Thyroid gland (tissue), 4 donors: ENCODE measurements around the gene PPP1R1B. TPM values are rescaled to one million over a fixed set of nuclear protein-coding genes. Genes with fewer than 3 reads are reported as not detected.
A peak's percentile ranks its signal among the peaks of the same experiment; 100 is the strongest.

ENCODE experiments used
- DNase-seq, 2 donors: peaks; one replicate each; pipeline ENCODE4 v3.0.0-alpha.2; 2019
- H3K27ac ChIP-seq, 3 donors: fragments of 200-600 bp; sonication (generic); 1 replicate in 2 of 3; 2 replicates in 1 of 3; pipeline ENCODE4 v1.5.1; 2016 to 2019; ENCODE audit warnings: mild to moderate bottlenecking in 1 of 3, moderate library complexity in 1 of 3
- H3K27me3 ChIP-seq: fragments of 200-600 bp; sonication (generic); one replicate; pipeline ENCODE4 v1.5.1; 2019
- H3K36me3 ChIP-seq, 2 donors: fragments of 200-600 bp; sonication (generic); one replicate each; pipeline ENCODE4 v1.5.1; 2016 to 2019
- H3K4me1 ChIP-seq, 2 donors: fragments of 200-600 bp; sonication (generic); one replicate each; pipeline ENCODE4 v1.5.1; 2017 to 2019
- H3K4me3 ChIP-seq, 3 donors: fragments of 200-600 bp; sonication (generic); replicated peaks in 1 of 3; 1 replicate in 2 of 3; 2 replicates in 1 of 3; pipeline ENCODE4 v1.5.1; 2016; ENCODE audit warnings: mild to moderate bottlenecking in 1 of 3
- H3K9me3 ChIP-seq: fragments of 200-600 bp; sonication (generic); one replicate; pipeline ENCODE4 v1.5.1; 2017
- POLR2A ChIP-seq, 2 donors: fragments of 450-650 bp; IDR thresholded peaks; one replicate each; pipeline ENCODE4 v1.6.1; 2017; ENCODE audit warnings: antibody characterized with exemption in 2 of 2, mild to moderate bottlenecking in 2 of 2, moderate library complexity in 1 of 2
- WGBS, 2 donors: methylation state at CpG; one replicate each; pipeline ENCODE4 v1.1.5; 2017; 5-methylcytosine and 5-hydroxymethylcytosine counted together
- intact Hi-C: fragments of 100-400 bp; cut with DNase I; formaldehyde crosslinking; loops from one replicate; pipeline ENCODE4 v1.15.1; 2023
- total RNA-seq, 4 donors: library from RNA; depleted of rRNA; stranded (reverse); fragments of >200 nt; gene quantifications; one replicate each; pipeline ENCODE4 v1.2.3, GENCODE V29; 2016
- TF ChIP-seq, protein P1 (sequence below), 6 experiments: fragments of 200-600 bp in 3 of 6; fragments of 450-650 bp in 3 of 6; sonication (generic) in 3 of 6; IDR thresholded peaks; one replicate each; pipeline ENCODE4 v1.5.1; 2016 to 2019; ENCODE audit warnings: antibody characterized with exemption in 6 of 6, mild to moderate bottlenecking in 2 of 6, inconsistent platforms in 1 of 6, moderate library complexity in 1 of 6

PPP1R1B gene
- total RNA-seq, 4 donors from 2014 or later, result 1.2 TPM; not detected in 3

DNA sequence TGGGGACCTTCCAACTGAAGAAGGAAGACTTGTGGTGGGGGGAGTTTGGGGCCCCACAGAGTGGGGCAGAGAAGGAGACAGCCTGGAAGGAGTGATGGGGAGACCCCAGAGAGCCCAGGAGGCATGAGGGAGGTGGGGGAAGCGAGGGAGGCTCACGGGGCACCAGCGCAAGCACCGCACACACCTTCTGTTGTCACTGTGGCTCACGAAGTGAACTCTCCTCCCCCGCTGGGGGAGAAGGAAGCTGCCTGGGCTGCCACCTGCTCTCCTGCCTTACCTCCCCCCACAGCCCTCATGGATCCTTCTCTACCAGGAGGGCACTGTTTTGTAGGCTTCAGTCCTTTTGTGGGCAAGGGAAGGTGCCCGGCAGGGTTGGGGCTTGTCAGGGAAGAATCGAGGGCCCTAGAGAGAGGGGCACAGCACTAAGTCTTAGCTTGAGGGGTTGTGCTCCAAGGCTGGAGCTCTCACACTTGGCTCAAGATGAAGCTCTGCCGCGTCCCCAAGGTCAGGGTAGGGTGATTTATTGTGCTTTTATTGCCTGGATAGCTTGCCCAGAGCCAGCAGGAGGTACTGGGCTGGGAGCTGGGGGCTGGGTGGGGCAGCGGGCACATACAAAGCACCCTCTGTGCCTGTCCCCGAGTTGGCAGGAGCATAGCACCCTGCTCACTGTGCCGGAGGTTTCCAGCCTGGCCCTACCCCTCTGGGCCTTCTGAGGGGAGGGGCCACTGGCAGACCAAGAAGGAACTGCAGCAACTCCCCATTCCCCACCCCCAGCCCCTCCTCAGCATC, 5.6 kb downstream of the PPP1R1B start:
- peaks cover 1 to 12% of the 10 kb centered on the region in 2 donors for H3K4me1 ChIP-seq

DNA sequence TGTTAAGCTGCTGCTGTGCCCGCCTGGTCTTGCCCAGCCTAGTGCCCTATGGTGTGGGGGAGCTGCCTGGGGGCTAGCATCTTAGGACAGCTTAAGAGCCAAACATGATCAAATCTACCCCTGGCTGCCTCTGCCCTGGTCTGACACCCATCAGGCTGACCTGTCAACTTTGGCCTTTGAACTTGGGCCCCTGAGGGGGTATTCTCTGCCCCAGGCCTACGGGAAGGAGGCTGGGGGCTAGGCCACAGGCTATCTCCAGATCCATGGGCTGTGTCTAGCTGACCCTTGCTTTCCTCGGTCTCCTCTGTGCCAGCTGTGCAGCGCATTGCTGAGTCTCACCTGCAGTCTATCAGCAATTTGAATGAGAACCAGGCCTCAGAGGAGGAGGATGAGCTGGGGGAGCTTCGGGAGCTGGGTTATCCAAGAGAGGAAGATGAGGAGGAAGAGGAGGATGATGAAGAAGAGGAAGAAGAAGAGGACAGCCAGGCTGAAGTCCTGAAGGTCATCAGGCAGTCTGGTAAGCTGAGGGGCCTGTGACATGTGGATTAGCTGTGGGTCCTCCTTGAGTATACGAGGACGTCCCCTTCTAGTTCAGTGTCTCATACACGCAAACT, 6.9 kb downstream of the PPP1R1B start:
- peaks cover 12 to 21% of the 10 kb centered on the region in 2 donors for H3K4me1 ChIP-seq
- TF ChIP-seq, protein P1, sequence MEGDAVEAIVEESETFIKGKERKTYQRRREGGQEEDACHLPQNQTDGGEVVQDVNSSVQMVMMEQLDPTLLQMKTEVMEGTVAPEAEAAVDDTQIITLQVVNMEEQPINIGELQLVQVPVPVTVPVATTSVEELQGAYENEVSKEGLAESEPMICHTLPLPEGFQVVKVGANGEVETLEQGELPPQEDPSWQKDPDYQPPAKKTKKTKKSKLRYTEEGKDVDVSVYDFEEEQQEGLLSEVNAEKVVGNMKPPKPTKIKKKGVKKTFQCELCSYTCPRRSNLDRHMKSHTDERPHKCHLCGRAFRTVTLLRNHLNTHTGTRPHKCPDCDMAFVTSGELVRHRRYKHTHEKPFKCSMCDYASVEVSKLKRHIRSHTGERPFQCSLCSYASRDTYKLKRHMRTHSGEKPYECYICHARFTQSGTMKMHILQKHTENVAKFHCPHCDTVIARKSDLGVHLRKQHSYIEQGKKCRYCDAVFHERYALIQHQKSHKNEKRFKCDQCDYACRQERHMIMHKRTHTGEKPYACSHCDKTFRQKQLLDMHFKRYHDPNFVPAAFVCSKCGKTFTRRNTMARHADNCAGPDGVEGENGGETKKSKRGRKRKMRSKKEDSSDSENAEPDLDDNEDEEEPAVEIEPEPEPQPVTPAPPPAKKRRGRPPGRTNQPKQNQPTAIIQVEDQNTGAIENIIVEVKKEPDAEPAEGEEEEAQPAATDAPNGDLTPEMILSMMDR (IDR thresholded peaks at IDR 0.05), result no peak
- TF ChIP-seq POLR2A (IDR thresholded peaks at IDR 0.05), result no peak
- DNase-seq, result no peak
- WGBS, 2 donors, result 64 to 75% methylated on average over 7 to 8 of the region's 8 CpGs
- no peak overlapping the region for H3K4me3 ChIP-seq
- no peaks in the 10 kb centered on the region for H3K27me3 ChIP-seq
- no peaks in the 10 kb centered on the region for H3K36me3 ChIP-seq
- no peaks in the 10 kb centered on the region for H3K9me3 ChIP-seq
- intact Hi-C loops, result loop anchor here (5.0 kb wide), 1 partner anchor 109 kb away; no protein-coding TSS in a partner anchor
- no peak overlapping the region for H3K27ac ChIP-seq

More for the DNA sequence above, 5.6 kb downstream of the PPP1R1B start:
- Histone ChIP-seq H3K9me3 (no peaks in the 10 kb centered on the region), H3K36me3 (no peaks in the 10 kb centered on the region), H3K27ac (no peak overlapping the region), H3K27me3 (peaks cover 1% of the 10 kb centered on the region), H3K4me3 (no peak overlapping the region)
- no peak for DNase-seq
- TF ChIP-seq, protein P1 (IDR thresholded peaks at IDR 0.05), result no peak
- no peak for TF ChIP-seq POLR2A (IDR thresholded peaks at IDR 0.05)
- 48 to 56% methylated on average over 13 of the region's 13 CpGs for WGBS, 2 donors
- intact Hi-C loops, result loop anchor here (5.0 kb wide), 1 partner anchor 110 kb away; no protein-coding TSS in a partner anchor

DNA sequence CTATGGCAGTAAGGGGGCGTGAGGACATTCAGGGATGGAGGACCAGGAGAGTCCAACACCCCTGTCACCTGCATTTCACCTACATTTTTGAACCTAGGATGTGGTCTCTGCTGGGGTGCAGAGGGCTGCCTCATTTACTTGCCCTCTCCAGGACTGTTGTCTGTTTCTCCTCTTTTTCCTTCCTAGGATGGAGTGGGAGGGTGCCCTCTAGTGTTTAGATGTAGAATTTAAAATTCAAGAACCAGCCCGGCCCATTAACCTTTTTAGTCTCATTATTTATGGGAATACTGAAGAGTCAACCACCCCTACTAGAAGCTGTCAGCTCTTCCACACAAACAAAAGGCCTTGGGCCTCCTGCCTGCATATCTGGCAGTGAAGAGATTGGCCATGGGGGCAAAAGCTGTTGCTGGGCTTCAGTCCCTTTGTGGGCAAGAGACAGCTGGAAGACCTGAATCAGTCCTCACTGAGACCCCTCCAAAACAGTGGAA, 7.7 kb downstream of the PPP1R1B start:
- no peak for DNase-seq
- H3K4me3 ChIP-seq, result no peak overlapping the region
- H3K4me1 ChIP-seq, result peaks cover 16 to 28% of the 10 kb centered on the region in 2 donors
- intact Hi-C loops, result loop anchor here (5.0 kb wide), 1 partner anchor 108 kb away; no protein-coding TSS in a partner anchor
- 45 to 54% methylated on average over 2 of the region's 2 CpGs for WGBS, 2 donors
- no peak overlapping the region for H3K27ac ChIP-seq
- TF ChIP-seq POLR2A (IDR thresholded peaks at IDR 0.05), result no peak
- TF ChIP-seq, protein P1 (IDR thresholded peaks at IDR 0.05), result peak in 5 of 6 experiments; percentile 49 to 78 (median 65)
- no peaks in the 10 kb centered on the region for H3K27me3 ChIP-seq
- no peaks in the 10 kb centered on the region for H3K36me3 ChIP-seq
- no peaks in the 10 kb centered on the region for H3K9me3 ChIP-seq

DNA sequence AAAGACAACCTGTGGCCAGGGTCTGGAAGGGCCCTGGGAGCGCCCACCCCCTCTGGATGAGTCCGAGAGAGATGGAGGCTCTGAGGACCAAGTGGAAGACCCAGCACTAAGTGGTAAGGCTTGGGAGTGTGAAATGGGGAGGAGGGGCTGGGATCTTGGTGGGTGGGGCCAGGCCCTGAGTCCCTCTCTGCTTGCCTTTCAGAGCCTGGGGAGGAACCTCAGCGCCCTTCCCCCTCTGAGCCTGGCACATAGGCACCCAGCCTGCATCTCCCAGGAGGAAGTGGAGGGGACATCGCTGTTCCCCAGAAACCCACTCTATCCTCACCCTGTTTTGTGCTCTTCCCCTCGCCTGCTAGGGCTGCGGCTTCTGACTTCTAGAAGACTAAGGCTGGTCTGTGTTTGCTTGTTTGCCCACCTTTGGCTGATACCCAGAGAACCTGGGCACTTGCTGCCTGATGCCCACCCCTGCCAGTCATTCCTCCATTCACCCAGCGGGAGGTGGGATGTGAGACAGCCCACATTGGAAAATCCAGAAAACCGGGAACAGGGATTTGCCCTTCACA, 8.9 kb downstream of the PPP1R1B start:
- Histone ChIP-seq H3K27ac (no peak overlapping the region), H3K4me3 (no peak overlapping the region), H3K36me3 (no peaks in the 10 kb centered on the region), H3K27me3 (no peaks in the 10 kb centered on the region), H3K4me1 (peaks cover 16 to 41% of the 10 kb centered on the region in 2 donors), H3K9me3 (no peaks in the 10 kb centered on the region)
- 89 to 91% methylated on average over 8 of the region's 8 CpGs for WGBS, 2 donors
- DNase-seq, result no peak
- TF ChIP-seq, protein P1 (IDR thresholded peaks at IDR 0.05), result no peak
- TF ChIP-seq POLR2A (IDR thresholded peaks at IDR 0.05), result no peak
- intact Hi-C loops, result no loop called here
